Stomach (tissue), 9 donors: ENCODE results near the gene EFNA1. TPM values are rescaled to one million over a fixed set of nuclear protein-coding genes. Genes with fewer than 3 reads are reported as not detected.

ENCODE experiments used
- DNase-seq, 2 donors: peaks; one replicate each; pipeline versions ENCODE4 v3.0.0 to v3.0.0-alpha.2; 2013 to 2019
- H3K27ac ChIP-seq, 5 donors: fragments of 200-600 bp in 4 of 5; sonication (generic) in 4 of 5; one replicate each; pipeline ENCODE4 v1.5.1; 2013 to 2019; ENCODE audit warnings: mild to moderate bottlenecking in 1 of 5, moderate library complexity in 1 of 5
- H3K27me3 ChIP-seq, 3 donors: fragments of 200-600 bp; sonication (generic); one replicate each; pipeline ENCODE4 v1.5.1; 2017 to 2019; ENCODE audit warnings: mixed run types in 1 of 3
- H3K36me3 ChIP-seq, 4 donors: fragments of 200-600 bp; sonication (generic); 1 replicate in 3 of 4; 2 replicates in 1 of 4; pipeline ENCODE4 v1.5.1; 2016 to 2019
- H3K4me1 ChIP-seq, 4 donors: fragments of 200-600 bp; sonication (generic); one replicate each; pipeline ENCODE4 v1.5.1; 2016 to 2019
- H3K4me3 ChIP-seq, 4 donors: fragments of 200-600 bp; sonication (generic) in 3 of 4; one replicate each; pipeline ENCODE4 v1.5.1; 2016 to 2019; ENCODE audit warnings: mild to moderate bottlenecking in 1 of 4
- H3K9me3 ChIP-seq, 4 donors: fragments of 200-600 bp; sonication (generic); one replicate each; pipeline ENCODE4 v1.5.1; 2016 to 2019
- CTCF ChIP-seq, 7 experiments: fragments of 450-650 bp in 4 of 7; fragments of 200-600 bp in 3 of 7; sonication (generic) in 3 of 7; IDR thresholded peaks; one replicate each; pipeline ENCODE4 v1.5.1; 2016 to 2019; ENCODE audit warnings: antibody characterized with exemption in 7 of 7, control low read depth in 2 of 7, mild to moderate bottlenecking in 1 of 7
- EP300 ChIP-seq: sonication (generic); formaldehyde crosslinking; IDR thresholded peaks from one replicate; pipeline ENCODE4 v1.6.1; 2017; ENCODE audit warnings: antibody characterized with exemption
- POLR2A ChIP-seq, 4 donors: fragments of 450-650 bp; IDR thresholded peaks; one replicate each; pipeline ENCODE4 v1.6.1; 2016; ENCODE audit warnings: antibody characterized with exemption in 4 of 4, control low read depth in 2 of 4, mild to moderate bottlenecking in 1 of 4, moderate library complexity in 1 of 4
- POLR2AphosphoS5 ChIP-seq, 3 donors: sonication (generic); formaldehyde crosslinking; IDR thresholded peaks; one replicate each; pipeline ENCODE4 v1.6.1; 2016; ENCODE audit warnings: antibody characterized with exemption in 3 of 3
- WGBS, 5 donors: extraction: QIAGEN DNeasy Blood & Tissue Kit in 3 of 5; methylation state at CpG; one replicate each; pipeline versions ENCODE4 v1.1.5 to v1.1.7; 2013 to 2018; 5-methylcytosine and 5-hydroxymethylcytosine counted together
- intact Hi-C: fragments of 100-400 bp; cut with DNase I; formaldehyde crosslinking; loops from one replicate; pipeline ENCODE4 v1.15.1; 2023; ENCODE audit warnings: low total_unique reads
- polyA plus RNA-seq, 3 donors: library from polyadenylated mRNA; stranded (reverse); fragments of 200-250 nt; gene quantifications; one replicate each; pipeline ENCODE4 v1.2.3, GENCODE V29; 2013
- total RNA-seq, 5 donors: library from RNA; depleted of rRNA; stranded (reverse); fragments of >200 nt; gene quantifications; one replicate each; pipeline versions ENCODE4 v1.1.0 to v1.2.3, GENCODE V29; 2014 to 2016
- donor health status: healthy with polysubstance abuse.
- donor health status: Bipolar disorder and iron deficiency.
- donor health status: healthy.

EFNA1 gene
- total and polyA plus RNA-seq, 8 donors: 12.2 to 75.3 (median 36.5) TPM

GRCh38 chr1:155105604-155106011 lies 22.1 kb upstream of the EFNA1 start:
- Histone ChIP-seq H3K4me3 (no peak overlapping the region), H3K36me3 (no peaks in the 10 kb centered on the region), H3K27me3 (no peaks in the 10 kb centered on the region), H3K9me3 (no peaks in the 10 kb centered on the region), H3K4me1 (peaks cover 5 to 30% (median 9%) of the 10 kb centered on the region in 4 donors), H3K27ac (peak overlapping the region; percentile 48 to 74 (median 68))
- 18 to 52% (median 33%) methylated on average over 7 of the region's 7 CpGs for WGBS, 5 donors
- intact Hi-C loops: no loop called here
- DNase-seq: peak in 1 of 2 donors; percentile 87
- TF ChIP-seq EP300 (no peak), POLR2AphosphoS5 (IDR thresholded peaks at IDR 0.05) (peak in 2 of 3 donors; percentile 5 to 23), CTCF (IDR thresholded peaks at IDR 0.05) (no peak), POLR2A (IDR thresholded peaks at IDR 0.05) (no peak)

GRCh38 chr1:155106862-155107261 lies 20.8 kb upstream of the EFNA1 start:
- H3K27me3 ChIP-seq: no peaks in the 10 kb centered on the region
- intact Hi-C loops: no loop called here
- H3K9me3 ChIP-seq: no peaks in the 10 kb centered on the region
- TF ChIP-seq CTCF (IDR thresholded peaks at IDR 0.05) (no peak), POLR2AphosphoS5 (IDR thresholded peaks at IDR 0.05) (no peak), POLR2A (IDR thresholded peaks at IDR 0.05) (no peak), EP300 (no peak)
- DNase-seq: no peak
- peaks cover 5 to 30% (median 9%) of the 10 kb centered on the region in 4 donors for H3K4me1 ChIP-seq
- no peaks in the 10 kb centered on the region for H3K36me3 ChIP-seq
- no peak overlapping the region for H3K27ac ChIP-seq
- WGBS, 5 donors: 75 to 84% (median 82%) methylated on average over 6 of the region's 6 CpGs
- no peak overlapping the region for H3K4me3 ChIP-seq

- DNase-seq: no peak
- 74 to 77% (median 76%) methylated on average over 12 of the region's 12 CpGs for WGBS, 5 donors
Measured at GRCh38 chr1:155107309-155108264, 20.1 kb upstream of the EFNA1 start.

GRCh38 chr1:155108296-155108695 lies 19.4 kb upstream of the EFNA1 start:
- Histone ChIP-seq H3K27me3 (no peaks in the 10 kb centered on the region), H3K27ac (no peak overlapping the region), H3K36me3 (no peaks in the 10 kb centered on the region), H3K4me1 (peaks cover 5 to 21% (median 9%) of the 10 kb centered on the region in 4 donors), H3K4me3 (no peak overlapping the region), H3K9me3 (no peaks in the 10 kb centered on the region)
- no peak for DNase-seq
- intact Hi-C loops: no loop called here
- no peak for TF ChIP-seq CTCF (IDR thresholded peaks at IDR 0.05)
- TF ChIP-seq POLR2A (IDR thresholded peaks at IDR 0.05): no peak
- TF ChIP-seq POLR2AphosphoS5 (IDR thresholded peaks at IDR 0.05): no peak
- no peak for TF ChIP-seq EP300
- WGBS, 5 donors: 63 to 84% (median 81%) methylated on average over 5 of the region's 5 CpGs

More at GRCh38 chr1:155107309-155108264, 20.1 kb upstream of the EFNA1 start:
- H3K27ac ChIP-seq: no peak overlapping the region
- H3K4me3 ChIP-seq: no peak overlapping the region
- intact Hi-C loops: no loop called here
- no peaks in the 10 kb centered on the region for H3K9me3 ChIP-seq
- TF ChIP-seq CTCF (IDR thresholded peaks at IDR 0.05) (no peak), POLR2A (IDR thresholded peaks at IDR 0.05) (no peak), POLR2AphosphoS5 (IDR thresholded peaks at IDR 0.05) (no peak), EP300 (no peak)
- no peaks in the 10 kb centered on the region for H3K27me3 ChIP-seq
- H3K4me1 ChIP-seq: peaks cover 5 to 23% (median 9%) of the 10 kb centered on the region in 4 donors
- H3K36me3 ChIP-seq: no peaks in the 10 kb centered on the region
